Keratinocyte (primary cell): ENCODE data around the gene GBP6. TPM values are rescaled to one million over a fixed set of nuclear protein-coding genes. Genes with fewer than 3 reads are reported as not detected.

Experiments used
- DNase-seq: peaks from one replicate; pipeline ENCODE4 v3.0.0-alpha.2; 2011; ENCODE audit warnings: low read depth, missing footprints, low spot score
- FAIRE-seq: peaks from 2 replicates; lab custom pipeline; 2011; peaks lifted over from hg19 to GRCh38; lab: Jason Lieb, UNC
- H2AFZ ChIP-seq: 2 replicates; pipeline ENCODE4 v1.6.0; 2012; ENCODE audit warnings: low read length, control low read depth, inconsistent platforms; ENCODE audit not compliant: control insufficient read depth
- H3K27ac ChIP-seq: 2 replicates; pipeline ENCODE4 v1.5.1; 2011; ENCODE audit warnings: low read length; ENCODE audit not compliant: control insufficient read depth, insufficient read depth
- H3K27me3 ChIP-seq: 3 replicates; pipeline ENCODE4 v1.6.0; 2011; ENCODE audit warnings: low read length; ENCODE audit not compliant: control insufficient read depth, insufficient read depth; ENCODE audit errors: extremely low read depth
- H3K36me3 ChIP-seq, 2 experiments: 2 replicates in 1 of 2; 3 replicates in 1 of 2; pipeline ENCODE4 v1.5.1; 2011; ENCODE audit warnings: low read length in 2 of 2, mild to moderate bottlenecking in 1 of 2; ENCODE audit not compliant: control insufficient read depth in 2 of 2, insufficient read depth in 2 of 2; ENCODE audit errors: extremely low read depth in 1 of 2
- H3K4me1 ChIP-seq: 3 replicates; pipeline ENCODE4 v1.5.1; 2011; ENCODE audit warnings: low read length; ENCODE audit not compliant: control insufficient read depth, insufficient read depth; ENCODE audit errors: extremely low read depth
- H3K4me2 ChIP-seq: 3 replicates; pipeline ENCODE4 v1.6.0; 2011; ENCODE audit warnings: low read depth, low read length; ENCODE audit not compliant: control insufficient read depth, insufficient read depth; ENCODE audit errors: extremely low read depth
- H3K4me3 ChIP-seq, 3 experiments: fragments of 200-600 bp in 1 of 3; sonication (generic) in 1 of 3; 2 replicates in 2 of 3; 3 replicates in 1 of 3; pipeline ENCODE4 v1.5.1; 2011 to 2016; ENCODE audit warnings: low read length in 3 of 3, mild to moderate bottlenecking in 3 of 3, control low read depth in 2 of 3, inconsistent platforms in 1 of 3, low read depth in 1 of 3, mixed read lengths in 1 of 3, mixed run types in 1 of 3, moderate library complexity in 1 of 3; ENCODE audit not compliant: control insufficient read depth in 2 of 3, insufficient read depth in 2 of 3; ENCODE audit errors: extremely low read depth in 1 of 3
- H3K79me2 ChIP-seq: 2 replicates; pipeline ENCODE4 v1.6.0; 2012; ENCODE audit warnings: low read length; ENCODE audit not compliant: control insufficient read depth, insufficient read depth
- H3K9ac ChIP-seq: 3 replicates; pipeline ENCODE4 v1.6.0; 2011; ENCODE audit warnings: low read length; ENCODE audit not compliant: control insufficient read depth, insufficient read depth; ENCODE audit errors: extremely low read depth
- H3K9me1 ChIP-seq: 3 replicates; pipeline ENCODE4 v1.6.0; 2011; ENCODE audit warnings: low read length; ENCODE audit not compliant: control insufficient read depth, insufficient read depth; ENCODE audit errors: extremely low read depth
- H3K9me3 ChIP-seq: 2 replicates; pipeline ENCODE4 v1.5.1; 2012; ENCODE audit warnings: low read depth, low read length; ENCODE audit not compliant: control insufficient read depth
- H4K20me1 ChIP-seq: 3 replicates; pipeline ENCODE4 v1.6.0; 2011; ENCODE audit warnings: low read length; ENCODE audit not compliant: control insufficient read depth, insufficient read depth; ENCODE audit errors: extremely low read depth
- CTCF ChIP-seq, 3 experiments: IDR thresholded peaks in 1 of 3; conservative IDR thresholded peaks in 1 of 3; optimal IDR thresholded peaks in 1 of 3; 2 replicates in 2 of 3; 3 replicates in 1 of 3; pipeline versions ENCODE3 to v1.5.1; 2011; ENCODE audit warnings: low read length in 3 of 3, mild to moderate bottlenecking in 3 of 3, moderate library complexity in 2 of 3, control low read depth in 1 of 3, inconsistent platforms in 1 of 3; ENCODE audit not compliant: insufficient read depth in 2 of 3; ENCODE audit errors: extremely low read depth in 1 of 3
- EZH2 ChIP-seq: IDR thresholded peaks from one replicate; pipeline ENCODE4 v1.6.1; 2012; ENCODE audit warnings: inconsistent platforms, mild to moderate bottlenecking, low read length, moderate library complexity
- dilution Hi-C: fragments of 300-500 bp; cut with MboI; formaldehyde crosslinking; loops from one replicate; pipeline ENCODE4 v1.7.0; 2020; ENCODE audit warnings: low sequenced_read_pairs; ENCODE audit not compliant: extremely low pct_ligation_motif_present
- polyA plus RNA-seq, 5 experiments: library from polyadenylated mRNA; depleted of rRNA in 3 of 5; stranded (reverse) in 3 of 5; stranded (forward) in 1 of 5; unstranded in 1 of 5; fragments of >200 nt; gene quantifications; 1 replicate in 1 of 5; 2 replicates in 3 of 5; 3 replicates in 1 of 5; pipeline versions ENCODE4 v1.2.1 to v1.2.3, GENCODE V29; 2011 to 2012; ENCODE audit warnings: missing spikeins in 2 of 5, low read depth in 1 of 5, low replicate concordance in 1 of 5

The GBP6 gene
- polyA plus RNA-seq, 1 donor (not counting 4 experiments of a cell fraction or from before 2014, with no cell fraction given) = 9.4 TPM

- Histone ChIP-seq H3K4me3 (no peak overlapping the region), H3K27ac (no peak overlapping the region), H2AFZ (no peak overlapping the region), H3K9ac (no peak overlapping the region), H3K4me2 (no peak overlapping the region), H3K9me3 (no peaks in the 10 kb centered on the region), H3K79me2 (no peaks in the 10 kb centered on the region), H3K9me1 (no peaks in the 10 kb centered on the region), H3K36me3 (no peaks in the 10 kb centered on the region), H4K20me1 (no peaks in the 10 kb centered on the region), H3K27me3 (no peaks in the 10 kb centered on the region), H3K4me1 (no peaks in the 10 kb centered on the region)
- dilution Hi-C loops = no loop called here
- FAIRE-seq (no peak), DNase-seq (no peak)
- TF ChIP-seq CTCF (optimal IDR thresholded peaks at IDR 0.05 in 1 of 3, IDR thresholded peaks at IDR 0.05 in 1 of 3, conservative IDR thresholded peaks at IDR 0.05 in 1 of 3; ENCODE audit: extremely low read depth in 1 of 3, insufficient read depth in 2 of 3, low read length in 3 of 3) (no peak), EZH2 (no peak)
Measured at GRCh38 chr1:89335486-89335885, 28.4 kb upstream of the GBP6 start.

- dilution Hi-C loops = no loop called here
- no peak overlapping the region for H2AFZ ChIP-seq
- no peaks in the 10 kb centered on the region for H3K9me1 ChIP-seq
- DNase-seq (no peak), FAIRE-seq (no peak)
- no peaks in the 10 kb centered on the region for H3K4me1 ChIP-seq
- no peaks in the 10 kb centered on the region for H3K79me2 ChIP-seq
- H4K20me1 ChIP-seq = no peaks in the 10 kb centered on the region
- no peak overlapping the region for H3K9ac ChIP-seq
- H3K36me3 ChIP-seq = no peaks in the 10 kb centered on the region
- H3K27me3 ChIP-seq = no peaks in the 10 kb centered on the region
- H3K27ac ChIP-seq = no peak overlapping the region
- no peak overlapping the region for H3K4me2 ChIP-seq
- H3K4me3 ChIP-seq = no peak overlapping the region
- TF ChIP-seq CTCF (optimal IDR thresholded peaks at IDR 0.05 in 1 of 3, IDR thresholded peaks at IDR 0.05 in 1 of 3, conservative IDR thresholded peaks at IDR 0.05 in 1 of 3; ENCODE audit: extremely low read depth in 1 of 3, insufficient read depth in 2 of 3, low read length in 3 of 3) = no peak
- no peaks in the 10 kb centered on the region for H3K9me3 ChIP-seq
Measured at GRCh38 chr1:89337903-89338302, 26.0 kb upstream of the GBP6 start.
